Ascending aorta (tissue), 2 donors: ENCODE results near the gene MCMBP. TPM values are rescaled to one million over a fixed set of nuclear protein-coding genes. Genes with fewer than 3 reads are reported as not detected.
"Not testable (repeated sequence)": the region's sequence is repeated elsewhere in the genome, so short reads cannot be mapped to it uniquely, and the experiment has no call there.

ENCODE experiments used
- DNase-seq, 2 donors: peaks; one replicate each; pipeline ENCODE4 v3.0.0-alpha.2; 2019; ENCODE audit warnings: low spot score in 2 of 2
- H3K27ac ChIP-seq, 2 donors: fragments of 200-600 bp; sonication (generic); one replicate each; pipeline ENCODE4 v1.5.1; 2016 to 2017; ENCODE audit warnings: mild to moderate bottlenecking in 1 of 2
- H3K27me3 ChIP-seq: fragments of 200-600 bp; sonication (generic); one replicate; pipeline ENCODE4 v1.5.1; 2017
- H3K36me3 ChIP-seq, 2 donors: fragments of 200-600 bp; sonication (generic); one replicate each; pipeline ENCODE4 v1.5.1; 2016
- H3K4me1 ChIP-seq, 2 donors: fragments of 200-600 bp; sonication (generic); one replicate each; pipeline ENCODE4 v1.5.1; 2016 to 2017; ENCODE audit warnings: mild to moderate bottlenecking in 1 of 2
- H3K4me3 ChIP-seq, 2 donors: fragments of 200-600 bp; sonication (generic); one replicate each; pipeline ENCODE4 v1.5.1; 2016 to 2017; ENCODE audit warnings: mild to moderate bottlenecking in 1 of 2
- H3K9me3 ChIP-seq, 2 donors: fragments of 200-600 bp; sonication (generic); one replicate each; pipeline ENCODE4 v1.5.1; 2016
- intact Hi-C: fragments of 100-400 bp; cut with DNase I; formaldehyde crosslinking; loops from one replicate; pipeline ENCODE4 v1.15.1; 2023
- total RNA-seq: library from RNA; depleted of rRNA; stranded (reverse); fragments of >200 nt; gene quantifications from one replicate; pipeline ENCODE4 v1.1.0, GENCODE V29; 2016
- TF ChIP-seq, protein P1 (sequence below), 3 experiments: fragments of 200-600 bp in 2 of 3; fragments of 450-650 bp in 1 of 3; sonication (generic) in 2 of 3; IDR thresholded peaks; one replicate each; pipeline ENCODE4 v1.5.1; 2016 to 2019; ENCODE audit warnings: antibody characterized with exemption in 3 of 3, mild to moderate bottlenecking in 1 of 3, moderate library complexity in 1 of 3

Gene MCMBP
- total RNA-seq, 1 donor from 2014 or later = 29.4 TPM

DNA sequence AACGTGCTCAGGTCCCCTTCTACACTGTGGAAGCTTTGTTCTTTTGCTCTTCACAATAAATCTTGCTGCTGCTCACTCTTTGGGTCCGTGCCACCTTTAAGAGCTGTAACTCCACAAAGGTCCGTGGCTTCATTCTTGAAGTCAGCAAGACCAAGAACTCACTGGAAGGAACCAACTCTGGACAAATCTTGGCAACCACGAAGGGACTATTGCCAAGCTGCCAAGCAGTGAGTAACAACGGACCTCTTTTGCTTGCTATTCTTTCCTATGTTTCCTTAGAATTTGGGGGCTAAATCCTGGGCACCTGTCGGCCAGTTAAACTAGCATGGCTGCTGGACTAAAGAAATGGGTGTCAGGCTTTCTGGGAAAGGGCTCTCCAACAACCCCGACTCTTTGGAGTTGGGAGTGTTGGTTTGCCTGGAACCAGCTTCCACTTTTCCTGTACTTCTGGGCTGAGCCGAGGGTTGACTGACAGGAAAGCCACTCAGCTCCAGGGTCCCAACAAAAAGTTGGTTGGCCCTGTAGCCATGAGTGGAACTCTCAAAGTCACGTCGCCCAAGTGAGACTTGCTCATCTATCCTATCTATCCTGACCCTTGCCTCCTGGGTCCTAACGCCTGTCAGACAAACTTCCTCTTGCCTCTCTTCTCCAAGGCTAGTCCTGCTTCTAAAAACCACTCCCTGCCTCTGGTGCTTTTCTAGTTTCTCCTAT is 11.4 kb upstream of the MCMBP start:
- H3K9me3 ChIP-seq, DNase-seq, H3K4me3 ChIP-seq, H3K27me3 ChIP-seq, H3K4me1 ChIP-seq, H3K36me3 ChIP-seq, intact Hi-C loops, H3K27ac ChIP-seq: not testable (repeated sequence)

DNA sequence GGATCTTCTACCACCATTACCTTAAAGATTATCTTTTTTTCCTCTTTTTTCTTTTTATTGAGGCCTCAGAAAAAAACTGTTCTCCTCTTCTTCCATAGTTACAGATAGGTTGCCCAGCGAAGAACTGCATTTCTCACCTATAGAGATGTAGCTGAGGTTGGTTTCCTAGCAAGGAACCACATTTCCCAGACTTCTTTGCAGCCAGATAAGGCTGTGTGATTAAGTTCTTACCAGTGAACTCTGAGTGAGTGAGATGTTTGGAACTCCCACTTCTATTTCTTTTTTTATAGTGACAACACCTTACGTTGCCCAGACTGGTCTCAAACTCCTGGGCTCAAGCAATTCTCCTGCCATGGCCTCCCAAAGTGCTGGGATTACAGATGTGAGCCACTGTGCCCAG is 5.9 kb upstream of the MCMBP start:
- H3K36me3 ChIP-seq = no peaks in the 10 kb centered on the region
- no peak for DNase-seq
- H3K4me3 ChIP-seq = no peak overlapping the region
- no peaks in the 10 kb centered on the region for H3K9me3 ChIP-seq
- TF ChIP-seq, protein P1, sequence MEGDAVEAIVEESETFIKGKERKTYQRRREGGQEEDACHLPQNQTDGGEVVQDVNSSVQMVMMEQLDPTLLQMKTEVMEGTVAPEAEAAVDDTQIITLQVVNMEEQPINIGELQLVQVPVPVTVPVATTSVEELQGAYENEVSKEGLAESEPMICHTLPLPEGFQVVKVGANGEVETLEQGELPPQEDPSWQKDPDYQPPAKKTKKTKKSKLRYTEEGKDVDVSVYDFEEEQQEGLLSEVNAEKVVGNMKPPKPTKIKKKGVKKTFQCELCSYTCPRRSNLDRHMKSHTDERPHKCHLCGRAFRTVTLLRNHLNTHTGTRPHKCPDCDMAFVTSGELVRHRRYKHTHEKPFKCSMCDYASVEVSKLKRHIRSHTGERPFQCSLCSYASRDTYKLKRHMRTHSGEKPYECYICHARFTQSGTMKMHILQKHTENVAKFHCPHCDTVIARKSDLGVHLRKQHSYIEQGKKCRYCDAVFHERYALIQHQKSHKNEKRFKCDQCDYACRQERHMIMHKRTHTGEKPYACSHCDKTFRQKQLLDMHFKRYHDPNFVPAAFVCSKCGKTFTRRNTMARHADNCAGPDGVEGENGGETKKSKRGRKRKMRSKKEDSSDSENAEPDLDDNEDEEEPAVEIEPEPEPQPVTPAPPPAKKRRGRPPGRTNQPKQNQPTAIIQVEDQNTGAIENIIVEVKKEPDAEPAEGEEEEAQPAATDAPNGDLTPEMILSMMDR (IDR thresholded peaks at IDR 0.05) = no peak
- no peak overlapping the region for H3K27ac ChIP-seq
- intact Hi-C loops = no loop called here
- H3K27me3 ChIP-seq = no peaks in the 10 kb centered on the region
- peaks cover 0 to 5% of the 10 kb centered on the region in 2 donors for H3K4me1 ChIP-seq

DNA sequence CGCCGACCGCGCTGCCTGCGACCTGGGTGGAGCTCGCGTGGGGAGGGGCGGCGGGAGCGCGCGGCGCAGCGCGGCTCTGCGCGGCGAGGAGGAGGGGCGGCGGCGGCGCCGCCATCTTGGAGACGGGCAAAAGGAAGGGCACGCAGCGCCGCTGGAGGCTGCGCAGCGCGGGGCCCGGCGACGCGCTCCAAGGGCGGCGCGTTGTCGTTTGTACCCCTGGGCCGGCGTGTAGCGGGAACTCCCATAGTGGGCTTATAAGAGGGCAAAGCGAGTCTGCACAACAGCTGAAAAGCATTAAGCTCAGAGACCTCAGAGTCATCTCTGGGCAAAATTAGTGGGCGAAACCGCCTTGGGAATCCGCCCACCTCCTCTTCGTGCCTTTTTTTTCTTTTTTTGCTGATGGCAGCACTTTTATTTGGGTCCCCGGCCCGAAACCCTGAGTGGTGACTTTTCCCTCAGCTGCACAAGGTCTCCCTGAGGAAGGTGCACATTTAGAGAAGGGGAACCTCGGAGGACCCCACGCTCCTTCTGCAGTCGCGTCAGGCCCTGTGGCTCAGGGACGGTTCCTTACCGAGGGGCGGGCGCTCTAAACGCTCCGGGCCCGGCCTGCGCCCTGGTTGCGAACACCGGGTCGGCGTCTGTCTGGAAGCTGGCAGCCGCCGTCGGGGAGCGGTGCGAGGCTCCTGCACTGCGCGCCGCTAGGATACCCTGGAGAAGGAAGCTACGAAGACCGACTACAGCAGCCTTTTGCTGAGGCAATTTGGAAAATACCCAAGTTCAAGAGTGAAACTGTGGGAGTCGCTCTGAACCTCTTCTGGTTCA is 428 bp upstream of the MCMBP start:
- H3K36me3 ChIP-seq = no peaks in the 10 kb centered on the region
- peak overlapping the region; percentile 85 to 90 for H3K27ac ChIP-seq
- TF ChIP-seq, protein P1 (IDR thresholded peaks at IDR 0.05) = no peak
- H3K9me3 ChIP-seq = no peaks in the 10 kb centered on the region
- no peaks in the 10 kb centered on the region for H3K27me3 ChIP-seq
- peaks cover 0 to 18% of the 10 kb centered on the region in 2 donors for H3K4me1 ChIP-seq
- peak; percentile 30 to 91 for DNase-seq
- peak overlapping the region; percentile 72 to 91 for H3K4me3 ChIP-seq
- intact Hi-C loops = loop anchor here (1.0 to 5.0 kb wide), 5 partner anchors 19 to 846 kb away; partner anchors contain the start of genes BAG3, NANOS1, SEC23IP and TIAL1

DNA sequence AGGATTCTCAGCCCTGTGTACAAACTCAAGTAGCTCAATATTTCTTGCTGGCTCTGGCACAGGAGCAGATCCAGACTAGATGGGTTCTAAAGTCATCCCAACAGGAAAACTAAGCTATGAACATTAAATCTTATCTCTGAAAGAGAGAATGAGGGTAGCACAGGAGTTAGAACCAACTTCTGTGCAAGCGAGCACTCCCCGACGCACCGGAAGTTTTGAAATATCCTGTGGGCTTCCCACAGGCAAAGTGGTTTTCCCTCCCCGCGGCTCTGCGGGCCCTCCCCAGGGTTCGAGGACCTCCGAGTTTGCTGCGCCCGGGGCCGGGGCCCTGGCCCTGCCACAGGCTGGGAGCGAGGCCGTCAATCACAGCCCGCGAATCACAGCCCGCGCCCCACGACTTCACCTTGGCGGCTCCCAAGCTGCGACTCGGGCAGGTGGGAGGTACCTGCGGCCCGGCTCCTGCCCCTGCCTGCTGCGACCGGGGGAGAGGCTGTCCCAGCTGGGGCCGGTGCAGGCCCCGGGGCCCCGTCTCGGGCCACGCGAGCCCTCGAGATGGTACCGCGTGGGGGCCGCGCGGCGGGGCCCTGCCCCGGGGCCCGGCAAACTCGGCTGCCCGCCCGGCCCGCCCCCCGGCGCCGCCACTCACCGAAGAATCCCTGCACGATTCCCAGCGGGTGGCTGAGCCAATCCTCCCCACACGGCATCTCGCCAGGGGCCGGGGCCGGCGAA is 598 bp downstream of the MCMBP start:
- Histone ChIP-seq H3K36me3 (no peaks in the 10 kb centered on the region), H3K4me1 (peaks cover 0 to 18% of the 10 kb centered on the region in 2 donors), H3K27ac (peak overlapping the region; percentile 76 to 90), H3K27me3 (no peaks in the 10 kb centered on the region), H3K4me3 (peak overlapping the region; percentile 72 to 91), H3K9me3 (no peaks in the 10 kb centered on the region)
- intact Hi-C loops = loop anchor here (1.0 to 5.0 kb wide), 5 partner anchors 20 to 845 kb away; partner anchors contain the start of genes BAG3, NANOS1, SEC23IP and TIAL1
- peak in 1 of 2 donors; percentile 73 for DNase-seq
- TF ChIP-seq, protein P1 (IDR thresholded peaks at IDR 0.05) = no peak

DNA sequence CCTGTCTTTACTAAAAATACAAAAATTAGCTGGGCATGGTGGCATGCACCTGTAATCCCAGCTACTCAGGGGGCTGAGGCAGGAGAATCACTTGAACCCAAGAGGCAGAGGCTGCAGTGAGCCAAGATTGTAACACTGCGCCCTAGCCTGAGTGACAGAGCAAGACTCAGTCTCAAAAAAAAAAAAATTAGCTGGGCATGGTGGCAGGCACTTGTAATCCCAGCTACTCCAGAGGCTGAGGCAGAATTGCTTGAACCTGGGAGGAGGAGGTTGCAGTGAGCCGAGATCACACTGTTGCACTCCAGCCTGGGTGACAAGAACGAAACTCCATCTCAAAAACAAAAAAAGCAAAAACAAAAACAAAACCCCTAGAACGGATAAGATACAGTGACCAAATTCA is 3.2 kb downstream of the MCMBP start:
- H3K4me3 ChIP-seq, intact Hi-C loops, H3K27me3 ChIP-seq, H3K27ac ChIP-seq, H3K9me3 ChIP-seq, H3K36me3 ChIP-seq, DNase-seq: not testable (repeated sequence)
- peaks cover 0 to 18% of the 10 kb centered on the region in 2 donors for H3K4me1 ChIP-seq

DNA sequence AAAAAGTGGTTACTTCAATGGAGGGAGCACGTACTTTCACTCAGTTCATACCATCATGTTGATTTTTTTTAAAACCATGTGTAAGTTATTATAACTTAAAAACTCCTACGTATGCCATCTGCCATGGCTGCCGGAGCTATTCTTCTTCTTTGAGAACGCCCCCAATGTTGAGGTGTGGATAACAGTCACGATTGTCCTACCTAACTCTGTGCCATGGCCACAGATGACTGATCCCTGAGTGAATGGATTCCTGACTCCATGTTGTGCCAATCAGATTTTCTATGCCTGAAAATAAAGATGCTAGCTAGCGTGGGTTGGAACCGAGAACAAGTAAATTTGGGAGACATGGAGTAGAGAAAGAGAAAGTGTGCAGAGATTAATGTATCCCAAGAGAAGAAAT is 5.3 kb downstream of the MCMBP start:
- H3K36me3 ChIP-seq = no peaks in the 10 kb centered on the region
- peaks cover 0 to 5% of the 10 kb centered on the region in 2 donors for H3K9me3 ChIP-seq
- intact Hi-C loops = no loop called here
- TF ChIP-seq, protein P1 (IDR thresholded peaks at IDR 0.05) = no peak
- no peaks in the 10 kb centered on the region for H3K27me3 ChIP-seq
- DNase-seq = no peak
- H3K27ac ChIP-seq = no peak overlapping the region
- peaks cover 0 to 13% of the 10 kb centered on the region in 2 donors for H3K4me1 ChIP-seq
- no peak overlapping the region for H3K4me3 ChIP-seq
